HEK293T (cell line): ENCODE measurements around the gene INAFM1.

Source experiments
- ARNT ChIP-seq: fragments of 450-650 bp; IDR thresholded peaks from 2 replicates; pipeline ENCODE4 v1.6.1; 2017; ENCODE audit warnings: mild to moderate bottlenecking
- BHLHE40 ChIP-seq: fragments of 450-650 bp; IDR thresholded peaks from 2 replicates; pipeline ENCODE4 v1.6.1; 2016; ENCODE audit warnings: mild to moderate bottlenecking, moderate library complexity, borderline replicate concordance

- no peak for TF ChIP-seq BHLHE40
- no peak for TF ChIP-seq ARNT
Measured at GRCh38 chr19:47310819-47311218, 36.1 kb downstream of the INAFM1 start.
